ENCODE data around the gene ADGRD2. TPM values are rescaled to one million over a fixed set of nuclear protein-coding genes. Genes with fewer than 3 reads are reported as not detected.

Gene ADGRD2
- total RNA-seq, 3 donors from 2014 or later = not detected

GRCh38 chr9:124492818-124493217 lies 42.6 kb downstream of the ADGRD2 start:
- ATAC-seq (no peak), DNase-seq (no peak)
- H3K4me1 ChIP-seq (ENCODE audit: low read depth) = no peaks in the 10 kb centered on the region
- intact Hi-C loops (cut with DNase I, micrococcal nuclease) = no loop called here
- no peaks in the 10 kb centered on the region for H3K9me3 ChIP-seq
- H3K36me3 ChIP-seq (ENCODE audit: low read depth) = no peaks in the 10 kb centered on the region
- no peak overlapping the region for H3K4me3 ChIP-seq
- TF ChIP-seq, protein P1, sequence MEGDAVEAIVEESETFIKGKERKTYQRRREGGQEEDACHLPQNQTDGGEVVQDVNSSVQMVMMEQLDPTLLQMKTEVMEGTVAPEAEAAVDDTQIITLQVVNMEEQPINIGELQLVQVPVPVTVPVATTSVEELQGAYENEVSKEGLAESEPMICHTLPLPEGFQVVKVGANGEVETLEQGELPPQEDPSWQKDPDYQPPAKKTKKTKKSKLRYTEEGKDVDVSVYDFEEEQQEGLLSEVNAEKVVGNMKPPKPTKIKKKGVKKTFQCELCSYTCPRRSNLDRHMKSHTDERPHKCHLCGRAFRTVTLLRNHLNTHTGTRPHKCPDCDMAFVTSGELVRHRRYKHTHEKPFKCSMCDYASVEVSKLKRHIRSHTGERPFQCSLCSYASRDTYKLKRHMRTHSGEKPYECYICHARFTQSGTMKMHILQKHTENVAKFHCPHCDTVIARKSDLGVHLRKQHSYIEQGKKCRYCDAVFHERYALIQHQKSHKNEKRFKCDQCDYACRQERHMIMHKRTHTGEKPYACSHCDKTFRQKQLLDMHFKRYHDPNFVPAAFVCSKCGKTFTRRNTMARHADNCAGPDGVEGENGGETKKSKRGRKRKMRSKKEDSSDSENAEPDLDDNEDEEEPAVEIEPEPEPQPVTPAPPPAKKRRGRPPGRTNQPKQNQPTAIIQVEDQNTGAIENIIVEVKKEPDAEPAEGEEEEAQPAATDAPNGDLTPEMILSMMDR (IDR thresholded peaks at IDR 0.05) = no peak

- no peak for ATAC-seq
- intact Hi-C loops (cut with DNase I, micrococcal nuclease) = no loop called here
- TF ChIP-seq, protein P1 (IDR thresholded peaks at IDR 0.05) = no peak
- no peak overlapping the region for H3K4me3 ChIP-seq
- no peaks in the 10 kb centered on the region for H3K9me3 ChIP-seq
- H3K4me1 ChIP-seq (ENCODE audit: low read depth) = no peaks in the 10 kb centered on the region
- no peak for DNase-seq
- H3K36me3 ChIP-seq (ENCODE audit: low read depth) = no peaks in the 10 kb centered on the region
Measured at GRCh38 chr9:124493218-124493617, 43.0 kb downstream of the ADGRD2 start.

DNA sequence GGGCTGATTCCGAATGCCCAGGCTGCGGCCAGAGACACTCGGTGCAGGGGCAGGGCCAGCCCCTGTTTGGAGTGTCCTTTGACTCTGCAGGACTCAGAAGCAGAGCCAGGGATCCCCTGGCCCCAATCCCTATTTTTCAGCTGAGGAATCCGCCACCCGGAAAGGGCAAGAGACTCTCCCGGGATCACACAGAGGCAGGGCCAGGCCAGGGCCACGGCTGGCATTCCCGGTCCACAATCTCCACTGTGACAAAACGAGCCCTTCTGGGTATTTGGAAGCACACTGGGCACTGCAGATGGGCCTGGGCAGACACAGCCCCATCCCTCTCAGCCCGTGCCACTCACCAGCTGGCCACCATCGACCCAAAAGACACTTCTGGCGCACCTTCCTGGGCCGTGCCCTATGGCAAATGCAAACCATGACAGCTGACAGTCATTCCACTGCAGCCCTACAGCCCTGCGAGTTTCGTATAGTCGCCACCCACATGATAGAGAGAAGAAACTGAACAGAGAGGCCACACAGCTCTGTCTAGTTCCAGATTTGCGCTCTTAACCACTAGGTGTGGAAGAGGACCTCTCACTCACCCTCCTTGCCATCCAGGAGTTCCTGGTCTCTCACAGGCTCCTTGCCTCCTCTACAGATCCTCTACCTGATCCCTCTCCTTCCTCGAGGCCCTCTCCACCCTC lies 43.7 kb downstream of the ADGRD2 start:
- DNase-seq = no peak

DNA sequence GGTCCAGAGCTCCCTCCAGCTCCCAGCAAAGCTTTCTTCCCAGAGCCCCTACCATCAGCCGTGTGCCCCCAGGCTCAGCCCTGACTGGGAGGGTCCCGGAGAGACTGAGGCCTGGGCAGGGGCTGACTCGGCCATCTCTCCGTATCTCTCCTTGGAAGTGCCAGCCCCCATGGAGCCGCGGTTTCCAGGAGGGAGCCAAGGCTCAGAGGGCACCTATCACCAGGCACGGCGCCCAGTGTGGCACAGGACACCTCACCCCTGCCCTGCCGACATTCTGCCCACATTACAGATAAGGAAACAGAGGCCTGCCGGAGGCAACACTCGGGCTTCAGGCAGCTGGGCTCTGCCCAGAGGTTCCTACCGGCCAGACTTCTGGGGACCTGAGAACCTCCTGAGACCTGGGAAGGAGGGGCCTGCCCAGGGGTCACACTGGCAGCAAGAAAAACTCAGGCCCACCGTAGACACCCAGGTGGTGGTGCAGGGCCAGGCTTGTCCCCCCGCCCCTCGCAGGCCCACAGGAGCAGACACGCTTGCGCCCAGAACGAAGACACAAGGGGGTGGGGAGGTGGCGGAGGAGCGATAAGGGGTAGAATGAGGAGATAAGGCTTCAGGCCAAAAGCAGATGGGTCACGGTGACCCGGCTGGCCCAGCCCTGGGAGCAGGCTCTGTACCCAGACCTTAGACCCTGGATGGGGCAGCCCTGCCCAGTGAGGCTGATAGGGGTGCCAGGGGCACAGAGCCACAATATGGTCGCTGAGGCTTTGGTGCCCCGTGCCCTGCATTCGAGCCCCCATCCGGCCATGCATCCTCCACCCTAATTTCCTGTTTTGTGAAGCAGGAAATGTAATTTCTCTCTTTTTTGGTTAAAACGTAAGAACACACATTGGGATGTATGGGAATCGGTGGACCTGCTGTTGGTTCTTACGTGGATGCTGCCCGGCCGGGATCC lies 45.1 kb downstream of the ADGRD2 start:
- intact Hi-C loops (cut with DNase I, micrococcal nuclease) = no loop called here
- Histone ChIP-seq H3K9me3 (no peaks in the 10 kb centered on the region), H3K4me1 (ENCODE audit: low read depth) (no peaks in the 10 kb centered on the region), H3K4me3 (no peak overlapping the region), H3K36me3 (ENCODE audit: low read depth) (no peaks in the 10 kb centered on the region)
- ATAC-seq (no peak), DNase-seq (no peak)
- TF ChIP-seq, protein P1 (IDR thresholded peaks at IDR 0.05) = no peak

More for the DNA sequence above, 43.7 kb downstream of the ADGRD2 start:
- no peaks in the 10 kb centered on the region for H3K4me1 ChIP-seq (ENCODE audit: low read depth)
- intact Hi-C loops (cut with DNase I, micrococcal nuclease) = no loop called here
- no peak overlapping the region for H3K4me3 ChIP-seq
- H3K36me3 ChIP-seq (ENCODE audit: low read depth) = no peaks in the 10 kb centered on the region
- H3K9me3 ChIP-seq = no peaks in the 10 kb centered on the region
- TF ChIP-seq, protein P1 (IDR thresholded peaks at IDR 0.05) = no peak
- no peak for ATAC-seq

GRCh38 chr9:124496075-124496449 lies 45.8 kb downstream of the ADGRD2 start:
- intact Hi-C loops (cut with DNase I, micrococcal nuclease) = no loop called here
- TF ChIP-seq, protein P1 (IDR thresholded peaks at IDR 0.05) = no peak
- no peak overlapping the region for H3K4me3 ChIP-seq
- no peak for ATAC-seq
- DNase-seq = no peak
- H3K9me3 ChIP-seq = no peaks in the 10 kb centered on the region
- no peaks in the 10 kb centered on the region for H3K4me1 ChIP-seq (ENCODE audit: low read depth)
- H3K36me3 ChIP-seq (ENCODE audit: low read depth) = no peaks in the 10 kb centered on the region
